Omental fat pad (tissue), 4 donors: ENCODE data around the gene TLX1. TPM values are rescaled to one million over a fixed set of nuclear protein-coding genes. Genes with fewer than 3 reads are reported as not detected.

ENCODE experiments used
- ATAC-seq: fragments of 150-250 bp; one replicate; pipeline ENCODE4 v1.9.1; 2016; ENCODE audit warnings: mild to moderate bottlenecking, moderate library complexity; ENCODE audit not compliant: low FRiP score
- DNase-seq: peaks from one replicate; pipeline ENCODE4 v3.0.0-alpha.2; 2019; ENCODE audit warnings: low spot score
- CTCF ChIP-seq, 3 donors: fragments of 450-650 bp; IDR thresholded peaks; one replicate each; pipeline ENCODE4 v1.5.1; 2016 to 2017; ENCODE audit warnings: antibody characterized with exemption in 3 of 3, mild to moderate bottlenecking in 3 of 3, moderate library complexity in 2 of 3
- total RNA-seq, 4 donors: library from RNA; depleted of rRNA; stranded (reverse); fragments of >200 nt; gene quantifications; one replicate each; pipeline ENCODE4 v1.1.0, GENCODE V29; 2016

The TLX1 gene
- total RNA-seq, 4 donors from 2014 or later = not detected

- ATAC-seq = no peak
- TF ChIP-seq CTCF (IDR thresholded peaks at IDR 0.05) = no peak
- no peak for DNase-seq
Measured at GRCh38 chr10:101142533-101143344, 11.6 kb downstream of the TLX1 start.

GRCh38 chr10:101143345-101143630, 12.2 kb downstream of the TLX1 start:
- no peak for DNase-seq
- ATAC-seq = no peak
- TF ChIP-seq CTCF (IDR thresholded peaks at IDR 0.05) = no peak

GRCh38 chr10:101144053-101144452, 13.0 kb downstream of the TLX1 start:
- DNase-seq = no peak
- no peak for TF ChIP-seq CTCF (IDR thresholded peaks at IDR 0.05)
- no peak for ATAC-seq

GRCh38 chr10:101145145-101145544, 14.0 kb downstream of the TLX1 start:
- DNase-seq = no peak
- no peak for ATAC-seq
- TF ChIP-seq CTCF (IDR thresholded peaks at IDR 0.05) = no peak

- no peak for TF ChIP-seq CTCF (IDR thresholded peaks at IDR 0.05)
- ATAC-seq = no peak
Measured at GRCh38 chr10:101145750-101146391, 14.8 kb downstream of the TLX1 start.

GRCh38 chr10:101146392-101147251, 15.5 kb downstream of the TLX1 start:
- DNase-seq (no peak), ATAC-seq (no peak)
- TF ChIP-seq CTCF (IDR thresholded peaks at IDR 0.05) = no peak

More at GRCh38 chr10:101145750-101146391, 14.8 kb downstream of the TLX1 start:
- no peak for DNase-seq
